PFSK-1 (cell line): ENCODE measurements around the gene METTL22.

Source experiments
- FOXP2 ChIP-seq: optimal IDR thresholded peaks from 2 replicates; pipeline ENCODE3; 2011; ENCODE audit warnings: borderline replicate concordance, control low read depth, inconsistent platforms; ENCODE audit not compliant: insufficient read depth; ENCODE audit errors: extremely low read length, extremely low read depth
- POLR2AphosphoS5 ChIP-seq: IDR thresholded peaks from 2 replicates; pipeline ENCODE4 v1.6.1; 2012; ENCODE audit warnings: low read depth, mild to moderate bottlenecking, control low read depth, low read length, moderate library complexity
- SIN3A ChIP-seq: IDR thresholded peaks from 2 replicates; pipeline ENCODE4 v1.6.1; 2012; ENCODE audit warnings: mild to moderate bottlenecking, low read length, moderate library complexity, borderline replicate concordance; ENCODE audit not compliant: insufficient read depth
- TF ChIP-seq, protein P1 (sequence below), 2 experiments: IDR thresholded peaks; 2 replicates each; pipeline versions ENCODE4 v1.6.1 to v1.8.0; 2011 to 2012; ENCODE audit warnings: low read depth in 2 of 2, low read length in 2 of 2, control low read depth in 1 of 2, inconsistent platforms in 1 of 2, mild to moderate bottlenecking in 1 of 2, moderate library complexity in 1 of 2; ENCODE audit not compliant: insufficient read depth in 1 of 2

GRCh38 chr16:8590811-8591210 is 30.7 kb upstream of the METTL22 start:
- TF ChIP-seq POLR2AphosphoS5 = no peak
- TF ChIP-seq, protein P1, sequence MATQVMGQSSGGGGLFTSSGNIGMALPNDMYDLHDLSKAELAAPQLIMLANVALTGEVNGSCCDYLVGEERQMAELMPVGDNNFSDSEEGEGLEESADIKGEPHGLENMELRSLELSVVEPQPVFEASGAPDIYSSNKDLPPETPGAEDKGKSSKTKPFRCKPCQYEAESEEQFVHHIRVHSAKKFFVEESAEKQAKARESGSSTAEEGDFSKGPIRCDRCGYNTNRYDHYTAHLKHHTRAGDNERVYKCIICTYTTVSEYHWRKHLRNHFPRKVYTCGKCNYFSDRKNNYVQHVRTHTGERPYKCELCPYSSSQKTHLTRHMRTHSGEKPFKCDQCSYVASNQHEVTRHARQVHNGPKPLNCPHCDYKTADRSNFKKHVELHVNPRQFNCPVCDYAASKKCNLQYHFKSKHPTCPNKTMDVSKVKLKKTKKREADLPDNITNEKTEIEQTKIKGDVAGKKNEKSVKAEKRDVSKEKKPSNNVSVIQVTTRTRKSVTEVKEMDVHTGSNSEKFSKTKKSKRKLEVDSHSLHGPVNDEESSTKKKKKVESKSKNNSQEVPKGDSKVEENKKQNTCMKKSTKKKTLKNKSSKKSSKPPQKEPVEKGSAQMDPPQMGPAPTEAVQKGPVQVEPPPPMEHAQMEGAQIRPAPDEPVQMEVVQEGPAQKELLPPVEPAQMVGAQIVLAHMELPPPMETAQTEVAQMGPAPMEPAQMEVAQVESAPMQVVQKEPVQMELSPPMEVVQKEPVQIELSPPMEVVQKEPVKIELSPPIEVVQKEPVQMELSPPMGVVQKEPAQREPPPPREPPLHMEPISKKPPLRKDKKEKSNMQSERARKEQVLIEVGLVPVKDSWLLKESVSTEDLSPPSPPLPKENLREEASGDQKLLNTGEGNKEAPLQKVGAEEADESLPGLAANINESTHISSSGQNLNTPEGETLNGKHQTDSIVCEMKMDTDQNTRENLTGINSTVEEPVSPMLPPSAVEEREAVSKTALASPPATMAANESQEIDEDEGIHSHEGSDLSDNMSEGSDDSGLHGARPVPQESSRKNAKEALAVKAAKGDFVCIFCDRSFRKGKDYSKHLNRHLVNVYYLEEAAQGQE (IDR thresholded peaks at IDR 0.05; ENCODE audit: insufficient read depth in 1 of 2, low read depth in 2 of 2, low read length in 2 of 2) = no peak
- no peak for TF ChIP-seq SIN3A
- TF ChIP-seq FOXP2 = no peak
